Bronchial epithelial cell (primary cell): ENCODE measurements around the gene SUMO1. TPM values are rescaled to one million over a fixed set of nuclear protein-coding genes. Genes with fewer than 3 reads are reported as not detected.

Source experiments
- DNase-seq: peaks from one replicate; pipeline ENCODE4 v3.0.0-alpha.2; 2010; ENCODE audit warnings: low read depth
- FAIRE-seq: peaks from 2 replicates; lab custom pipeline; 2011; peaks lifted over from hg19 to GRCh38; lab: Jason Lieb, UNC
- H3K27me3 ChIP-seq: 2 replicates; pipeline ENCODE4 v1.5.1; 2011; ENCODE audit warnings: low read length; ENCODE audit not compliant: control insufficient read depth, insufficient read depth
- H3K36me3 ChIP-seq: 2 replicates; pipeline ENCODE4 v1.5.1; 2011; ENCODE audit warnings: low read length; ENCODE audit not compliant: control insufficient read depth, insufficient read depth
- H3K4me3 ChIP-seq: 2 replicates; pipeline ENCODE4 v1.5.1; 2011; ENCODE audit warnings: mild to moderate bottlenecking, low read depth, low read length, control low read depth
- CTCF ChIP-seq: IDR thresholded peaks from 2 replicates; pipeline ENCODE4 v1.5.1; 2011; ENCODE audit warnings: mild to moderate bottlenecking, moderate library complexity, low read length, control low read depth, inconsistent platforms; ENCODE audit not compliant: insufficient read depth, severe bottlenecking
- total RNA-seq: library from RNA; depleted of rRNA; stranded (reverse); fragments of >200 nt; gene quantifications from 2 replicates; pipeline ENCODE4 v1.2.1, GENCODE V29; 2014

The SUMO1 gene
- total RNA-seq, 1 donor from 2014 or later, result 97.7 TPM

DNA sequence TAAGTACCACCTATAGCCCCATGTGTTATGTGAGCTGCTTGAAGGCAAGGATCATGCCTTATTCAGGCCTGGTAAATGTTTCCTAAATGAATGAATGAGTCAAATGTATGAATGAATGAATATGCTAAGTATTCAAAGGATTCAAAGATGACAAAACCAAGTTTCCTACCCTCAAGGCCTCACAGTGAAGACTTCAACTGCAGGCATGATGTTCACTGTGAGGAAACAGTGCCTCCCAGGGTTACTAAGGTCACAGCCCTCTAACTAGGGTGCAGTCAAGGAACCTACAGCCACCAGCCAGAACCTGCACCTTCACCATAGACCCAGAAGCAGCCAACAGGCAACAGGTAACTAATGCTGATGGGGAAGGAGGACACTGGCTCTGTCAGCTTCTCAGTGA, 69.3 kb downstream of the SUMO1 start:
- TF ChIP-seq CTCF, result no peak
- Histone ChIP-seq H3K4me3 (no peak overlapping the region), H3K27me3 (no peaks in the 10 kb centered on the region), H3K36me3 (no peaks in the 10 kb centered on the region)
- FAIRE-seq (no peak), DNase-seq (no peak)

GRCh38 chr2:202165945-202166344, 72.5 kb downstream of the SUMO1 start:
- DNase-seq, result no peak

DNA sequence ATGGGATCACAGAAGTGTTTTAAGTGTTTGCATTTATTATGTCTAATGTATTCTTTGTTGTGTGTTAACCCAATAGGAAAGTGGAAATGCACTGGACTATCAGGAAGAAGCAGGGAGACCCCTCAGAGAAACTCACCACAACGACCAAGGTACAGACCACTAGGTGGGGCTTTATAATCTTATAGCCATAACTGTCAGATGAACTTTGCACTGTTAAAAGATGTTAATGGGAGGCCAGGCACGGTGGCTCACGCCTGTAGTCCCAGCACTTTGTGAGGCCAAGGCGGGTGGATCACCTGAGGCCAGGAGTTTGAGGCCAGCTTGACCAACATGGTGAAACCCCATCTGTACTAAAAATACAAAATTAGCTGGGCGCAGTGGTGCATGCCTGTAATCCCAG, 73.2 kb downstream of the SUMO1 start:
- Histone ChIP-seq H3K4me3 (no peak overlapping the region), H3K27me3 (no peaks in the 10 kb centered on the region), H3K36me3 (no peaks in the 10 kb centered on the region)
- no peak for FAIRE-seq
- no peak for DNase-seq
- TF ChIP-seq CTCF, result no peak

More at GRCh38 chr2:202165945-202166344, 72.5 kb downstream of the SUMO1 start:
- no peak for FAIRE-seq
- H3K4me3 ChIP-seq, result no peak overlapping the region
- no peaks in the 10 kb centered on the region for H3K36me3 ChIP-seq
- H3K27me3 ChIP-seq, result no peaks in the 10 kb centered on the region
- TF ChIP-seq CTCF, result no peak

- TF ChIP-seq CTCF, result no peak
Measured at GRCh38 chr2:202164411-202164810, 74.0 kb downstream of the SUMO1 start.

GRCh38 chr2:202161151-202161835, 77.1 kb downstream of the SUMO1 start:
- no peak for TF ChIP-seq CTCF
- DNase-seq (no peak), FAIRE-seq (no peak)

More at GRCh38 chr2:202164411-202164810, 74.0 kb downstream of the SUMO1 start:
- DNase-seq, result no peak
- no peak for FAIRE-seq
- H3K27me3 ChIP-seq, result no peaks in the 10 kb centered on the region
- H3K36me3 ChIP-seq, result no peaks in the 10 kb centered on the region
- no peak overlapping the region for H3K4me3 ChIP-seq

DNA sequence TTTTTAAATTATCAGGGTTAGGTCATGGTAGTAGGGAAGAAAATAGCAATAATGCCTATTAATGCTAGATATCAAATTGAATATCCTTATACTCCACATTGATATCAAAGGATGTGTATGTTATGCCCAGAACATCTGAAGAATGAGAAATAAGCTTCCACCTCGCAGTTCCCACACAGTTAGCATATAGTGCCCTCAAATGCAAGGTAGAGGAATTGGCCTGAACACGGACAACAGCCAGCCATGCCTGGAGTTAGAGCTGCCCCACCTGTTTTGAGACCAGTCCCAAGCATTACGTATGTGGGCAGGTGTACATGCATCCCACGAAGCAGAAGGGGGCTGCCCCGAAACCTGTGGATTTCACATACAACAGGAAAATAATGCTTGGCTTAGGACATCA, 79.6 kb downstream of the SUMO1 start:
- FAIRE-seq (no peak), DNase-seq (no peak)
- no peak for TF ChIP-seq CTCF
- Histone ChIP-seq H3K27me3 (no peaks in the 10 kb centered on the region), H3K36me3 (no peaks in the 10 kb centered on the region), H3K4me3 (no peak overlapping the region)

More at GRCh38 chr2:202161151-202161835, 77.1 kb downstream of the SUMO1 start:
- Histone ChIP-seq H3K27me3 (no peaks in the 10 kb centered on the region), H3K36me3 (no peaks in the 10 kb centered on the region), H3K4me3 (no peak overlapping the region)
